BLaER1 treated with 17β-estradiol and CSF1 and Interleukin-3, amounts not matched to agents 10 nM and 100 nM (cell line): ENCODE results near the gene ELOVL4.

Experiments
- H3K27ac ChIP-seq, 11 experiments: shearing (Covaris generic); formaldehyde crosslinking; 2 replicates each; pipeline ENCODE4 v1.8.1; 2022
- H3K27me3 ChIP-seq, 11 experiments: shearing (Covaris generic); formaldehyde crosslinking; 2 replicates each; pipeline ENCODE4 v1.8.1; 2022
- H3K36me3 ChIP-seq, 11 experiments: shearing (Covaris generic); formaldehyde crosslinking; 2 replicates each; pipeline ENCODE4 v1.8.1; 2022
- H3K4me1 ChIP-seq, 10 experiments: shearing (Covaris generic); formaldehyde crosslinking; 2 replicates each; pipeline ENCODE4 v1.8.1; 2022
- H3K4me2 ChIP-seq, 11 experiments: shearing (Covaris generic); formaldehyde crosslinking; 2 replicates each; pipeline ENCODE4 v1.8.1; 2022
- H3K4me3 ChIP-seq, 10 experiments: shearing (Covaris generic); formaldehyde crosslinking; 2 replicates each; pipeline ENCODE4 v1.8.1; 2022
- H3K9ac ChIP-seq, 11 experiments: shearing (Covaris generic); formaldehyde crosslinking; 2 replicates each; pipeline ENCODE4 v1.8.1; 2022
- H3K9me3 ChIP-seq, 11 experiments: shearing (Covaris generic); formaldehyde crosslinking; replicated peaks in 1 of 11; 2 replicates each; pipeline ENCODE4 v1.8.1; 2022
- H4K20me1 ChIP-seq, 11 experiments: shearing (Covaris generic); formaldehyde crosslinking; 2 replicates each; pipeline ENCODE4 v1.8.1; 2022
- Cebpa-rat ChIP-seq, 11 experiments: shearing (Covaris generic); IDR thresholded peaks; 2 replicates each; pipeline ENCODE4 v1.8.1; 2022

ELOVL4 gene

GRCh38 chr6:79923270-79923669 lies 24.1 kb downstream of the ELOVL4 start:
- H3K27ac ChIP-seq = no peak overlapping the region
- no peaks in the 10 kb centered on the region for H3K4me1 ChIP-seq
- H3K4me3 ChIP-seq = no peak overlapping the region
- H3K4me2 ChIP-seq = no peak overlapping the region
- no peak overlapping the region for H3K9ac ChIP-seq
- no peaks in the 10 kb centered on the region for H4K20me1 ChIP-seq
- no peak for TF ChIP-seq Cebpa-rat (IDR thresholded peaks at IDR 0.05)
- H3K27me3 ChIP-seq = no peaks in the 10 kb centered on the region
- no peaks in the 10 kb centered on the region for H3K9me3 ChIP-seq
- no peaks in the 10 kb centered on the region for H3K36me3 ChIP-seq

DNA sequence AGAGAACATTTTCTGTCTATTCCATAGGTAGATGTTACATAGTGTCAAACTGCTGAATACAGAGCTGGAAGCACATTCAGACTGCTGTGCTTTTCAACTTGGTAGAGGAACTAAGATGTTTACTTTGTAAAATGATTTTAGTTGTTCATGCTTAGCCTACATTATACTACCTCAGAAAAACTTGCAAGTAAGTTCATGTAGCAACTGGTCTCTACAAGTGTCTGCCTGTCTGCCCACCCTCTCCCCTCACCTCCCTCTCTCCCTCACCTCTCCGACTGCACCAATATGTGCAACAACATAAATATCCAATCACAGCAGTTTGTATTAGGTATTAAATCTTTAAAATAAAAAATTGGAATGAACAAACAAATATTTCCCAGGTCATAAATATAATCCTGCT lies 25.3 kb downstream of the ELOVL4 start:
- Histone ChIP-seq H4K20me1 (no peaks in the 10 kb centered on the region), H3K4me2 (no peak overlapping the region), H3K9ac (no peak overlapping the region), H3K27me3 (no peaks in the 10 kb centered on the region), H3K9me3 (no peaks in the 10 kb centered on the region), H3K4me1 (no peaks in the 10 kb centered on the region), H3K27ac (no peak overlapping the region), H3K4me3 (no peak overlapping the region), H3K36me3 (no peaks in the 10 kb centered on the region)
- TF ChIP-seq Cebpa-rat (IDR thresholded peaks at IDR 0.05) = no peak

- TF ChIP-seq Cebpa-rat (IDR thresholded peaks at IDR 0.05) = no peak
- no peak overlapping the region for H3K27ac ChIP-seq
Measured at GRCh38 chr6:79913369-79913768, 34.0 kb downstream of the ELOVL4 start.

GRCh38 chr6:79911992-79912391 lies 35.4 kb downstream of the ELOVL4 start:
- H3K27me3 ChIP-seq = no peaks in the 10 kb centered on the region
- no peaks in the 10 kb centered on the region for H4K20me1 ChIP-seq

More at GRCh38 chr6:79913369-79913768, 34.0 kb downstream of the ELOVL4 start:
- no peaks in the 10 kb centered on the region for H3K9me3 ChIP-seq
- no peaks in the 10 kb centered on the region for H3K27me3 ChIP-seq
- H3K4me3 ChIP-seq = no peak overlapping the region
- no peaks in the 10 kb centered on the region for H3K4me1 ChIP-seq
- no peak overlapping the region for H3K9ac ChIP-seq
- no peaks in the 10 kb centered on the region for H4K20me1 ChIP-seq
- H3K36me3 ChIP-seq = no peaks in the 10 kb centered on the region
- no peak overlapping the region for H3K4me2 ChIP-seq

GRCh38 chr6:79909517-79909916 lies 37.8 kb downstream of the ELOVL4 start:
- no peaks in the 10 kb centered on the region for H4K20me1 ChIP-seq
- H3K4me3 ChIP-seq = no peak overlapping the region
- TF ChIP-seq Cebpa-rat (IDR thresholded peaks at IDR 0.05) = no peak
- no peak overlapping the region for H3K9ac ChIP-seq
- no peaks in the 10 kb centered on the region for H3K27me3 ChIP-seq
- H3K36me3 ChIP-seq = no peaks in the 10 kb centered on the region
- no peak overlapping the region for H3K27ac ChIP-seq
- H3K4me1 ChIP-seq = no peaks in the 10 kb centered on the region
- no peak overlapping the region for H3K4me2 ChIP-seq
- no peaks in the 10 kb centered on the region for H3K9me3 ChIP-seq

More at GRCh38 chr6:79911992-79912391, 35.4 kb downstream of the ELOVL4 start:
- Histone ChIP-seq H3K9me3 (no peaks in the 10 kb centered on the region), H3K4me1 (no peaks in the 10 kb centered on the region), H3K4me2 (no peak overlapping the region), H3K9ac (no peak overlapping the region), H3K4me3 (no peak overlapping the region), H3K36me3 (no peaks in the 10 kb centered on the region), H3K27ac (no peak overlapping the region)
- TF ChIP-seq Cebpa-rat (IDR thresholded peaks at IDR 0.05) = no peak

DNA sequence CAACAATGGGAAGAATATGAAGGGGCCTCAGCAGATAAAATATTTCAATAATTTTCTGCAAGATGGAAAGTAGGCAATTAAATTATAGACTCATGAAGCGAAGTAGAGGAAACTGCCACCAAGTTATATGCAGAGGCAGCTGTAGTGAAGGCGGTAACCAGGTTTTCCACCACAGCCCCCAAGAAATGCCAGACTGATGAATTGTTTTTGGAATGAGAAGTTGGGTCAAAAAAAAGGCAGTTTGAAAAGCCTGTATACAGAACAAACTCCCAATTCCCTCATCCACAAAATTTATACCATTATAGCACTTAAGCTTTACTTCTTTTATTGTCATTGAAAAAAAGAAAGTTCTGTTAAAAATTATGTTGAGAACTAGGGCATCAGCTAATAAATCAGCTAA lies 45.3 kb downstream of the ELOVL4 start:
- Histone ChIP-seq H3K4me3 (no peak overlapping the region), H3K27me3 (no peaks in the 10 kb centered on the region), H4K20me1 (no peaks in the 10 kb centered on the region), H3K9ac (no peak overlapping the region), H3K36me3 (no peaks in the 10 kb centered on the region), H3K4me1 (no peaks in the 10 kb centered on the region), H3K4me2 (no peak overlapping the region), H3K9me3 (no peaks in the 10 kb centered on the region), H3K27ac (no peak overlapping the region)
- TF ChIP-seq Cebpa-rat (IDR thresholded peaks at IDR 0.05) = no peak

- Histone ChIP-seq H3K36me3 (no peaks in the 10 kb centered on the region), H3K27me3 (no peaks in the 10 kb centered on the region), H4K20me1 (no peaks in the 10 kb centered on the region), H3K4me3 (no peak overlapping the region), H3K27ac (no peak overlapping the region), H3K9me3 (no peaks in the 10 kb centered on the region), H3K4me1 (no peaks in the 10 kb centered on the region), H3K4me2 (no peak overlapping the region), H3K9ac (no peak overlapping the region)
- TF ChIP-seq Cebpa-rat (IDR thresholded peaks at IDR 0.05) = no peak
Measured at GRCh38 chr6:79898076-79898475, 49.3 kb downstream of the ELOVL4 start.

GRCh38 chr6:79896075-79896449 lies 51.3 kb downstream of the ELOVL4 start:
- Histone ChIP-seq H3K9ac (no peak overlapping the region), H4K20me1 (no peaks in the 10 kb centered on the region), H3K4me2 (no peak overlapping the region), H3K36me3 (no peaks in the 10 kb centered on the region), H3K4me1 (no peaks in the 10 kb centered on the region), H3K4me3 (no peak overlapping the region), H3K27ac (no peak overlapping the region), H3K9me3 (peaks cover 0 to 5% (median under 1%) of the 10 kb centered on the region in 11 experiments; a peak in 4 of 22 replicates), H3K27me3 (no peaks in the 10 kb centered on the region)
- TF ChIP-seq Cebpa-rat (IDR thresholded peaks at IDR 0.05) = no peak

DNA sequence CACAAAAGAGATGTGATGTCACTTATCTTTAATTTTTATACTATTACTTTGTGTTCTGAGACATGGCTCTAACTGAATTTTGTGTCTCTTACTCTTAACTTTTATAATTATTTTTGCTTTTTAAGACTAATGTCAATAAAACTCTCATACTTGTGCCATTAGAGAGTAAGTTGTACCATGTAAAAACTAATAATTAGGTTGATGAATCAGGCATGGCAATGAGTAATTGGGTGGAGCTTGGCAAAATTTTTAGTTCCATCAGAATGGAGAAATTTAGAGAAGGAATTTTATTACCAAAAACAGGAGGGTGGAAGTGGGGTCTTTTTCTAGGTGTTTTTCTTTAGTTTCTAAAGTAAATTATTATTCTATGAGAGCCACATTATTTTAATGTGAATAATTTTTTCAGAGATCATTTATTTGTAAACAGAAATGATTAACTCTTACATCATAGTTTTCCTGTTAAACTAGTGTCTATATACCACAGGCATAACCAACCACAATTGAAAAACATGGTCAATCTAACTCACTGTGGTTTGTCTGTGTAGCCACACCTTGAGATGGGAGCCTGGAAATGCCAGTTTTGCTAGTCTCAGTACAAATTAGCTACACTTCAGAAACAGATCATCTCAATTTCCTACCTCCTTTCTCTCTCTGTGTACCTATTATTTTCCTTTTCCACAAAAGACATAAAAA lies 51.8 kb downstream of the ELOVL4 start:
- no peak for TF ChIP-seq Cebpa-rat (IDR thresholded peaks at IDR 0.05)
- Histone ChIP-seq H3K9ac (no peak overlapping the region), H4K20me1 (no peaks in the 10 kb centered on the region), H3K4me3 (no peak overlapping the region), H3K36me3 (no peaks in the 10 kb centered on the region), H3K4me1 (no peaks in the 10 kb centered on the region), H3K27me3 (no peaks in the 10 kb centered on the region), H3K4me2 (no peak overlapping the region), H3K27ac (no peak overlapping the region), H3K9me3 (peaks cover 0 to 9% (median 4%) of the 10 kb centered on the region in 11 experiments; a peak in 4 of 22 replicates)

DNA sequence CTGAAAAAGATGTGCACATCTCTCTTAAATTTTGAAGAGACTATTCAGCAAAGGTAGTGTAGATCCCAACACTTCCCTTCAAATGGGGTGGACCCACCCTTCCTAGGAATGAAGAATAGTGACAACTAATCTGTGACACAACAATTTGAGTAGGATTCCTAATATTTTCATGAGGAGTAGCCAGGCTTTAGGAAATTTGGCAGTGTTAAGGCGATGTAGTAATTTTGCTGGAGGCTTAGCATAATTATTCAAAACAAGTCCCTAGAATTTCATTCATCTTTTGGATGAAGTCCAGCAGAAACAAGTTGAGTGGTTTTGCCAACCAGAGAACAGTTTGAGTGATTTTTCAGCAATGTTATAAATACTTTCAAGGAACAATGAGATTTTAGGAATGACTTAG lies 52.4 kb downstream of the ELOVL4 start:
- no peak overlapping the region for H3K27ac ChIP-seq
- H3K4me1 ChIP-seq = no peaks in the 10 kb centered on the region
- TF ChIP-seq Cebpa-rat (IDR thresholded peaks at IDR 0.05) = no peak
- H4K20me1 ChIP-seq = no peaks in the 10 kb centered on the region
- no peaks in the 10 kb centered on the region for H3K27me3 ChIP-seq
- no peak overlapping the region for H3K4me3 ChIP-seq
- no peak overlapping the region for H3K4me2 ChIP-seq
- no peak overlapping the region for H3K9ac ChIP-seq
- H3K36me3 ChIP-seq = no peaks in the 10 kb centered on the region
- peaks cover 0 to 9% (median 4%) of the 10 kb centered on the region in 11 experiments; a peak in 4 of 22 replicates for H3K9me3 ChIP-seq
